ENCODE results near the gene MAP1B. TPM values are rescaled to one million over a fixed set of nuclear protein-coding genes. Genes with fewer than 3 reads are reported as not detected.

Gene MAP1B
- polyA plus RNA-seq, 1 donor (not counting 4 experiments of a cell fraction or from before 2014, with no cell fraction given) = 3.3 TPM

- Histone ChIP-seq H3K4me2 (ENCODE audit: control insufficient read depth, extremely low read depth, insufficient read depth, low read depth, low read length) (peak overlapping the region; percentile 54), H3K79me2 (ENCODE audit: control insufficient read depth, insufficient read depth, low read length) (no peaks in the 10 kb centered on the region), H3K9ac (ENCODE audit: control insufficient read depth, extremely low read depth, insufficient read depth, low read length) (peak overlapping the region; percentile 11), H3K9me1 (ENCODE audit: control insufficient read depth, extremely low read depth, insufficient read depth, low read length) (no peaks in the 10 kb centered on the region), H3K36me3 (ENCODE audit: control insufficient read depth in 2 of 2, extremely low read depth in 1 of 2, insufficient read depth in 2 of 2, low read length in 2 of 2) (no peaks in the 10 kb centered on the region), H3K9me3 (ENCODE audit: control insufficient read depth, low read depth, low read length) (no peaks in the 10 kb centered on the region), H4K20me1 (ENCODE audit: control insufficient read depth, extremely low read depth, insufficient read depth, low read length) (no peaks in the 10 kb centered on the region), H3K27ac (ENCODE audit: control insufficient read depth, insufficient read depth, low read length) (peak overlapping the region; percentile 55), H3K4me1 (ENCODE audit: control insufficient read depth, extremely low read depth, insufficient read depth, low read length) (peaks cover 33% of the 10 kb centered on the region), H3K27me3 (ENCODE audit: control insufficient read depth, extremely low read depth, insufficient read depth, low read length) (no peaks in the 10 kb centered on the region), H3K4me3 (ENCODE audit: control insufficient read depth in 2 of 3, extremely low read depth in 1 of 3, insufficient read depth in 2 of 3, low read depth in 1 of 3, low read length in 3 of 3) (peak overlapping the region in 1 of 3 experiments; percentile 12), H2AFZ (ENCODE audit: control insufficient read depth, low read length) (no peak overlapping the region)
- peak; percentile 98 for FAIRE-seq
- TF ChIP-seq EZH2 (IDR thresholded peaks at IDR 0.05; ENCODE audit: low read length) (no peak), CTCF (optimal IDR thresholded peaks at IDR 0.05 in 1 of 3, IDR thresholded peaks at IDR 0.05 in 1 of 3, conservative IDR thresholded peaks at IDR 0.05 in 1 of 3; ENCODE audit: extremely low read depth in 1 of 3, insufficient read depth in 2 of 3, low read length in 3 of 3) (no peak)
- peak; percentile 64 for DNase-seq (ENCODE audit: low read depth, low spot score)
- dilution Hi-C loops (cut with MboI; ENCODE audit: extremely low pct_ligation_motif_present, low sequenced_read_pairs) = no loop called here
Measured at GRCh38 chr5:72067682-72068470, 39.4 kb upstream of the MAP1B start.

- no peaks in the 10 kb centered on the region for H3K79me2 ChIP-seq (ENCODE audit: control insufficient read depth, insufficient read depth, low read length)
- dilution Hi-C loops (cut with MboI; ENCODE audit: extremely low pct_ligation_motif_present, low sequenced_read_pairs) = no loop called here
- H3K9me3 ChIP-seq (ENCODE audit: control insufficient read depth, low read depth, low read length) = no peaks in the 10 kb centered on the region
- no peaks in the 10 kb centered on the region for H3K27me3 ChIP-seq (ENCODE audit: control insufficient read depth, extremely low read depth, insufficient read depth, low read length)
- FAIRE-seq = no peak
- H3K4me2 ChIP-seq (ENCODE audit: control insufficient read depth, extremely low read depth, insufficient read depth, low read depth, low read length) = no peak overlapping the region
- no peaks in the 10 kb centered on the region for H4K20me1 ChIP-seq (ENCODE audit: control insufficient read depth, extremely low read depth, insufficient read depth, low read length)
- TF ChIP-seq CTCF (optimal IDR thresholded peaks at IDR 0.05 in 1 of 3, IDR thresholded peaks at IDR 0.05 in 1 of 3, conservative IDR thresholded peaks at IDR 0.05 in 1 of 3; ENCODE audit: extremely low read depth in 1 of 3, insufficient read depth in 2 of 3, low read length in 3 of 3) (no peak), EZH2 (IDR thresholded peaks at IDR 0.05; ENCODE audit: low read length) (no peak)
- H3K9ac ChIP-seq (ENCODE audit: control insufficient read depth, extremely low read depth, insufficient read depth, low read length) = no peak overlapping the region
- no peaks in the 10 kb centered on the region for H3K36me3 ChIP-seq (ENCODE audit: control insufficient read depth in 2 of 2, extremely low read depth in 1 of 2, insufficient read depth in 2 of 2, low read length in 2 of 2)
- no peak overlapping the region for H3K27ac ChIP-seq (ENCODE audit: control insufficient read depth, insufficient read depth, low read length)
- peaks cover 28% of the 10 kb centered on the region for H3K4me1 ChIP-seq (ENCODE audit: control insufficient read depth, extremely low read depth, insufficient read depth, low read length)
- H3K4me3 ChIP-seq (ENCODE audit: control insufficient read depth in 2 of 3, extremely low read depth in 1 of 3, insufficient read depth in 2 of 3, low read depth in 1 of 3, low read length in 3 of 3) = no peak overlapping the region
- DNase-seq (ENCODE audit: low read depth, low spot score) = no peak
- no peaks in the 10 kb centered on the region for H3K9me1 ChIP-seq (ENCODE audit: control insufficient read depth, extremely low read depth, insufficient read depth, low read length)
- H2AFZ ChIP-seq (ENCODE audit: control insufficient read depth, low read length) = no peak overlapping the region
Measured at GRCh38 chr5:72070529-72070928, 36.7 kb upstream of the MAP1B start.
